Kidney glomerular epithelial cell (primary cell): ENCODE results near the gene HMGB1.
A peak's percentile ranks its signal among the peaks of the same experiment; 100 is the strongest.
"Not testable (repeated sequence)": the region's sequence is repeated elsewhere in the genome, so short reads cannot be mapped to it uniquely, and the experiment has no call there.

Experiments used
- DNase-seq: peaks from one replicate; lab custom pipeline; 2025; lab: John Stamatoyannopoulos, UW

The HMGB1 gene

DNA sequence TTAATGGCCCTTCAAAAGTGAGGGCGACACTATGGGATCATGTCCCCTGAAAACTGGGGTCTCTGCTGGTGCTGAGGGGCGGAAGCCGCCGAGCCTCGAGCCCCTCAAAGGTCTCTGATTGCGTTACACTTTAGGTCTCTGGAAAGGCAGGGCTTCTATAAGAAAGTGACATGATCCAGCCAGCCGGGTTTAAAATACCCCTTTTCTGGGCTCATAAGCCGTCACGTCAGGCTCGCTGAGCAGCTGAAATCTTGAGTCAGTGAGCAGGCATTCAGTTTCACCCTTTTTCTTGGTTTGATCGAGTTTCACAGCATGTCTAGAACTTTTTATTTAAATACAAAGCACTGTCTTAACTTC is 600 bp upstream of the HMGB1 start:
- peak; percentile 31 for DNase-seq

DNA sequence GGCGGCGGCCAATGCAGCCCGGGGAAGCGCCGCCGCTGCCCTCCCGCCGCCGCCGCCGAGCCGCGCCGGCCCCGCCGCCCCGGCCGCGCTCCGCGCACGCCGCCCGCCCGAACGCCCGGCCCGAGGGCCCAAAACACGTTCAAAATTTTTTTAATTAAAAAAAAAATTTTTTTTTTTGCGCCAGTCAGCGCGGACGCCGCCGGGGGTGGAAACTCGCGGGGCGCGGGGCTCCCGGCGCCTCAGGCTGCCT is 468 bp downstream of the HMGB1 start:
- DNase-seq, result no peak

GRCh38 chr13:30464496-30465342 is 1.0 kb downstream of the HMGB1 start:
- peak; percentile 64 for DNase-seq

DNA sequence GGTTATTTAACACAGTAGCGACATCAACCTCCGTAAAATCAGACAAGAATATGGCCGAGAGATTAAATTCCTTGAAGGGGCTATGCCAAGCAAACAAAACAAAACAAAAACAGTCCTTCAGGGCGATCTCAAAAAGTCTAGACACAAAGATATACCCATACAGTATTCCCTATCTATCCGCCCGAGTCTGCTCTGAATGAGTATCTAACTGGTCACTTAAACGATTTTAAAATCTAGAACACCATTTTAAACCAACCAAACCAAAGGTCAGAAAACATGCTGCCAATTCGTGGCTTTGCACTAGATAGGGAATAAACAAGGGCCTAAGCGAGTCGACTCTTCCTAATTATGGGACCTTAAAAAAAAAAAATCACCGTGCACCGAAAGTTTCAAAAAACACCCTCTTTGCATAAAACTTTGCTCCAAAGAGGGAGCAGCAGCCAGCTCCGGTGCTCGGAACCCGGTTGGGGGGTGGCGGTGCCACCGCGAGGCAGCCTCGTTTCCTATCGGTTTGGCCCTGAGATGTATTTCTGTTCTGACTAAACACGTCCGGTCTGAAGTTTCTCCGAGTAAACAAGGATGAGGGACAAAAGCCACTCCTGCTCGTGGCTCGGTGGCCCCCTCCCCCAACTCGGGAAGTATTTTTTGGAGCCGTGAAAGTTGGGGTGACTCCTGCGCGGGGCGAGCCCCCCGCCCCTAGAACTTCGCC is 1.8 kb downstream of the HMGB1 start:
- DNase-seq, result peak; percentile 28

- DNase-seq, result peak; percentile 20
These were observed 4.3 kb downstream of the HMGB1 start for GRCh38 chr13:30461279-30462066.

DNA sequence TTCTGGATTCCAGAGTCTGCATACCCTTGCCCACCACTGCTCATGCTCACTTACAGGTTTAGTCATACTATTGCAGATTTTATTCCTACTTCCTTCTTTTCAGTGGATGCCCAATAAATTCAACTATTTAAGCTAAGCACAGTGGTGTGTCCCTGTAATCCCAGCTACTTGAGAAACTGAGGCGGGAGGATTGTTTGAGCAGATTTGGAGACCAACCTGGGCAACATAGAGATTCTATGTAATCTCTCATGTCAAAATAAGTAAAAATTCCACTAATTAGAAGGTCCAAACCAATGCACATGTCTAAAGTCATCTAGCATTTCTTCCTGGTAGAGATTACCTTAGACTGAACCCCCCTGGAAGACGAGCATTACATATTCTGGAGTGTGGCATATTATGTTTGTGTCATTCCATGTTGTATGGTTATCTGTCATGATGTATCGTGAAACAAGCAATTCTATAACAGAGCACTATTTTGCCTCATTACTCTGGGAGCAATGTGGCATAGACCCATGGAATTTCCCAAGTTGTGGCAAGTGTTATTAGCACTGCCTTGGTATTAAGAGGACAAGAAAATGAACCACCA is 8.3 kb downstream of the HMGB1 start:
- DNase-seq, result no peak

DNA sequence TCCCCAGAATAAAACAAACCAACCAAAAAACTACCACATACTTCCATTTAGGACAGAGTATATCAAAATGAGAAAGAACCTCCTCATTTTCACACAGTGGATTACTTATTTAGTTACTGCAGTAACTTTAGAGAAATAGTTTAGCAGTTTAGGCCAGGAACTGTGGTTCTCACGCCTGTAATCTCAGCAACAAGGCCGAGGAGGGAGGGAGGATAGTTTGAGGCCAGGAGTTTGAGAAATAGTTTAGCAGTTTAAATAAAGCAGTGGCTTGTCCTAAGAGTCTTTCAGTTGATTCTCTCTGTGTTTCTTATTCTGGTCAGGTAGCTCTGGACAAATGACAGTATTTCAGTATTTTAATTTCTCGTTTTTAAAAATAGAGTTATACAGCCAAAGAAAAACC is 9.4 kb downstream of the HMGB1 start:
- no peak for DNase-seq

DNA sequence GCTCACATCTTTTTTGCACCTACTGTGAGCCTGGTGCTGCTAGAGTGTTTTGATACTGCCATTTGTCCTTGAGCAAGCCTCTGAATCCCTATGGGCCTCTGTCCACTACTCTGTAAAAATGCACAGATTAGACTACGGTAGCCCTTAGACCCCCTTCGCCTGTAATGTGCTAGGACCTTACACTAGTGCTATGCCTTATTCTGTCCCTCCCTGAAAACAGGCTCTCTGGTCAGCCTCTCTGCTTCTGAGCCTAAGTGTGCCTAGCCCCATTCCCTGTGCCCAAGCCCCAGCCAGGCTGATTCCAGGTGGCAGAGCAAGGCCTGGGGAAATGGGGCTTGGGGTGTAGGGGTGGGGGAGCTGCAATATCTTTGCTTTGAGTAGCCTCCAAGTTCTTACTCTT is 10.7 kb downstream of the HMGB1 start:
- no peak for DNase-seq

GRCh38 chr13:30453727-30454126 is 12.0 kb downstream of the HMGB1 start:
- DNase-seq, result no peak

DNA sequence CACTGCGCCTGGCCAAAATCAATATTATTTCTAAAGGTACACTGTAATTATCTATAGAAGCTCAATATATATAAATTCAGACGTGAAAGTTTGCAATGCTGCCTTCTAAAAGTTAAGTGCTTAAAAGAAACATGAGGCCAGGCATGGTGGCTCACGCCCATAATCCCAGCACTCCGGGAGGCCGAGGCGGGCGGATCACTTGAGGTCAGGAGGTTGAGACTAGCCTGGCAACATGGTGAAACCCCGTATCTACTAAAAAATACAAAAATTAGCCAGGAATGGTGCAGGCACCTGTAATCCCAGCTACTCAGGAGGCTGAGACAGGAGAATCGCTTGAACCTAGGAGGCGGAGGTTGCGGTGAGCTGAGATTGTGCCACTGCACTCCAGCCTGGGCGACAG is 14.3 kb downstream of the HMGB1 start:
- DNase-seq, result not testable (repeated sequence)

DNA sequence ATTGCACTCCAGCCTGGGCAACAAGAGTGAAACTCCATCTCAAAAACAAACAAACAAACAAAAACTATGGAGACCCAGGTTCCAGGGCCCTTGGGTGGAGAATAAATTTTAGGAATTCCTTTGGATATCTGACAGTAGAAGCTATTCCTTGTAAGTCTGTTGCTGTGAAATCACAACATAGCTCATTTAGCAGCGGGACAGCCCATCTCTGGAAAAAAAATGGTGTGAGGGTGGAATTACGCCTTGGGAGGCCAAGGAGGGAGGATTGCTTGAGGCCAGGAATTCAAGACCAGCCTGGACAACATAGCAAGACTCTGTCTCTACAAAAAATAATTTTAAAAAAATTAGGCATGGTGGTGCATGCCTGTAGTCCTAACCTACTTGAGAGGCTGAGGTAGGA is 15.7 kb downstream of the HMGB1 start:
- no peak for DNase-seq

DNA sequence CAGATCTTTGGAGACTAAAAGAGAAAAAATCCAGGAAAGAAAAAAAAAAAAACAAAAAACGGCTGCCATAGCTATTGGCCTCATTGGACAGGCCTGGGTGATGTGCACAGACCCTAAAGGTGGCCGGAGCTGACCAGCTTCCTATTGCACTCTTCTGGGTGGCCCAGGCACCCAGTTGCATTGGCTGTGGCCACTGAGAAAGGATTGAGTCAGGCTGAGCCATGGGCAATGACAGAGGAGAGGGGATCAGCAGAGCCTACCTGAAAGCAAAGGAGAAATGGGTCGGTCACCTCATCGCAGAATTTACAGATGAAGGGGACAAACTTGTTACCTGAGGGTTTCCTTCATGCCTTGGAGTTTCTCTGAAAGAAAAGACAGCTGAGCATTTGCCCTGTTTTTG is 17.3 kb downstream of the HMGB1 start:
- DNase-seq, result no peak

DNA sequence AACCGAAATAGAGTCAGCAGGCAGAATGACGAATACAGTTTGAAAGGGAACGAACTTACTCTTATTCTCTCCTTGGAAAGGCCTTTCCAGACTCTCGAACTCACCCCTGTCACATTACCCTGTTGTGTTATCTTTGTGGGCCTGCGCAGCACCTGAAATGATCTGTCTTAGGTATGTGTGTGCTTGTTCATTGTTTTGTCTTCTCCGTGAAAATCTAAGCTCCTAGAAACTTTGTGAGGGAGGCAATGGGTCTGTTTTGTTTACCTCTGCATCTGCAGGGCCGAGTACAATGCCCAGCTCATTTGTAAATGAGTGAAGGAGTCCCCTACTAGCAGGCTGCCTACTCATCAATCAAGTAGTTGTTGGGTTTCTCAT is 19.6 kb downstream of the HMGB1 start:
- DNase-seq, result no peak

DNA sequence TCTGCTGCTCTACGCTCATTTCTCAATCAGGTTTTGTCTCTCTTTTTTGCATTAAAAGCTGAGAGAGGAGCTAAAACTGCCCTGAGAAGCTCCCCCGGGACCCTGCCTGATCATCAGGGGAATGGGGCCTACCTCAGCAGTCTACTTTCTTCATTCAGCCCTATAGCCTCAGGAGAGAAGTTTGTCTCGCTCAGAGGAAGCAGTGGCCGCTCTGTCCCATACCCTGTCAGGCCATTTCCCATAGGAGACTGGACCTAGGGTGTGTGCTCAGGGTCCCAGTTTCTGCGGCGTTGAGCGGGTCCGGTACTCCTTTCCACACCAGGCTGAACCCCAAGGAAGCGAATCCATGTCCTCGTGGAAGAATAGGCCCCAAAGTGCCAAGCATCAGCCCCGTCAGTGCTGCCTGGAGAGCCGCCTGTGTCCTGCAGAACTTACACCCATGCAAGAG is 21.8 kb downstream of the HMGB1 start:
- no peak for DNase-seq

- not testable (repeated sequence) for DNase-seq
These were observed 22.2 kb downstream of the HMGB1 start for GRCh38 chr13:30443491-30443890.

GRCh38 chr13:30442926-30443325 is 22.8 kb downstream of the HMGB1 start:
- DNase-seq, result no peak

- peak; percentile 69 for DNase-seq
These were observed 24.6 kb downstream of the HMGB1 start for GRCh38 chr13:30440910-30441703.

- DNase-seq, result no peak
These were observed 27.4 kb downstream of the HMGB1 start for GRCh38 chr13:30438286-30438685.

DNA sequence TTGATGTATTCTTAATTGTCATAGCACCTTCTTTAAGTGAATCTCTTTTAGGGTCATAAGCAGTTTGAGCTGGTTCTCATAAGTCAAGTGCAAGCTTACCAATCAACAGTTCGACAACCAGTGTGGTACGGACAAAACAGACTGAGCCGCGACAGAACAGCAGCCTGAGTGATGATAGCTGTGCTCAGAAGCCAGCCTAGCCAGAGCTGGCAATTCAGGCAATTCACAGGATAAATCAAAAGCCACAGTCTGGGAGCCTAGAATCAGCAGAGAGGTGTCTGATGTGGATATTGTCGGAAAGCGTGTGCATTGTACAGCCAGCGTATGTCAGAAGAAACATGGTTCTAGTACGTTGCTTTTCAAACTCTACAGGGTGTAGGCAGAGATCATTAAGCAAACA is 28.6 kb downstream of the HMGB1 start:
- DNase-seq, result no peak

GRCh38 chr13:30435911-30436451 is 29.8 kb downstream of the HMGB1 start:
- DNase-seq, result no peak

GRCh38 chr13:30431269-30431940 is 34.3 kb downstream of the HMGB1 start:
- peak; percentile 56 for DNase-seq
